ENCODE measurements around the gene AMT.

The AMT gene

GRCh38 chr3:49416867-49417266, 5.4 kb downstream of the AMT start:
- TF ChIP-seq CTCF (conservative IDR thresholded peaks at IDR 0.05; ENCODE audit: low read length) (no peak), EZH2phosphoT487 (IDR thresholded peaks at IDR 0.05; ENCODE audit: borderline replicate concordance) (no peak)
- H3K9me2 ChIP-seq (replicated peaks; ENCODE audit: low read depth, low read length) = no peaks in the 10 kb centered on the region
- H3K9ac ChIP-seq (ENCODE audit: low read depth, low read length, poor library complexity, severe bottlenecking) = peak overlapping the region; percentile 66
- H3K36me3 ChIP-seq (ENCODE audit: insufficient read depth, low read length) = no peaks in the 10 kb centered on the region
- peak overlapping the region; percentile 67 for H3K4me3 ChIP-seq (ENCODE audit: low read length, poor library complexity, severe bottlenecking)
- H2AFZ ChIP-seq (ENCODE audit: low read length) = no peak overlapping the region
- peaks cover 10% of the 10 kb centered on the region for H3F3A ChIP-seq (ENCODE audit: low read depth)
- no peaks in the 10 kb centered on the region for H4K20me1 ChIP-seq (ENCODE audit: insufficient read depth, low read length, poor library complexity, severe bottlenecking)
- H3K4me2 ChIP-seq (ENCODE audit: low read depth, low read length, poor library complexity, severe bottlenecking) = peak overlapping the region; percentile 86
- H3K9me3 ChIP-seq (ENCODE audit: insufficient read depth, low read depth, low read length) = no peaks in the 10 kb centered on the region
- H3K27me3 ChIP-seq (ENCODE audit: insufficient read depth, low read length, poor library complexity, severe bottlenecking) = no peaks in the 10 kb centered on the region
- peaks cover 38% of the 10 kb centered on the region for H3K4me1 ChIP-seq (ENCODE audit: insufficient read depth, low read length, poor library complexity, severe bottlenecking)
- peaks cover 23% of the 10 kb centered on the region for H3K79me2 ChIP-seq (ENCODE audit: insufficient read depth, low read length)

GRCh38 chr3:49415931-49416601, 6.2 kb downstream of the AMT start:
- Histone ChIP-seq H3K4me2 (ENCODE audit: low read depth, low read length, poor library complexity, severe bottlenecking) (peak overlapping the region; percentile 86), H3K4me3 (ENCODE audit: low read length, poor library complexity, severe bottlenecking) (peak overlapping the region; percentile 67), H3K9me3 (ENCODE audit: insufficient read depth, low read depth, low read length) (no peaks in the 10 kb centered on the region), H2AFZ (ENCODE audit: low read length) (no peak overlapping the region), H3F3A (ENCODE audit: low read depth) (peaks cover 10% of the 10 kb centered on the region), H3K4me1 (ENCODE audit: insufficient read depth, low read length, poor library complexity, severe bottlenecking) (peaks cover 38% of the 10 kb centered on the region), H4K20me1 (ENCODE audit: insufficient read depth, low read length, poor library complexity, severe bottlenecking) (peaks cover 3% of the 10 kb centered on the region), H3K36me3 (ENCODE audit: insufficient read depth, low read length) (no peaks in the 10 kb centered on the region), H3K27me3 (ENCODE audit: insufficient read depth, low read length, poor library complexity, severe bottlenecking) (no peaks in the 10 kb centered on the region), H3K9ac (ENCODE audit: low read depth, low read length, poor library complexity, severe bottlenecking) (peak overlapping the region; percentile 66), H3K79me2 (ENCODE audit: insufficient read depth, low read length) (peaks cover 29% of the 10 kb centered on the region), H3K9me2 (replicated peaks; ENCODE audit: low read depth, low read length) (no peaks in the 10 kb centered on the region)
- TF ChIP-seq EZH2phosphoT487 (IDR thresholded peaks at IDR 0.05; ENCODE audit: borderline replicate concordance) = no peak
- no peak for TF ChIP-seq CTCF (conservative IDR thresholded peaks at IDR 0.05; ENCODE audit: low read length)

- Histone ChIP-seq H3K79me2 (ENCODE audit: insufficient read depth, low read length) (peaks cover 43% of the 10 kb centered on the region), H3F3A (ENCODE audit: low read depth) (peaks cover 10% of the 10 kb centered on the region), H3K9me2 (replicated peaks; ENCODE audit: low read depth, low read length) (no peaks in the 10 kb centered on the region), H3K27me3 (ENCODE audit: insufficient read depth, low read length, poor library complexity, severe bottlenecking) (no peaks in the 10 kb centered on the region), H3K36me3 (ENCODE audit: insufficient read depth, low read length) (no peaks in the 10 kb centered on the region), H3K4me3 (ENCODE audit: low read length, poor library complexity, severe bottlenecking) (no peak overlapping the region), H3K4me1 (ENCODE audit: insufficient read depth, low read length, poor library complexity, severe bottlenecking) (peaks cover 51% of the 10 kb centered on the region), H2AFZ (ENCODE audit: low read length) (no peak overlapping the region), H3K4me2 (ENCODE audit: low read depth, low read length, poor library complexity, severe bottlenecking) (peak overlapping the region; percentile 86), H3K9me3 (ENCODE audit: insufficient read depth, low read depth, low read length) (no peaks in the 10 kb centered on the region), H4K20me1 (ENCODE audit: insufficient read depth, low read length, poor library complexity, severe bottlenecking) (peaks cover 16% of the 10 kb centered on the region), H3K9ac (ENCODE audit: low read depth, low read length, poor library complexity, severe bottlenecking) (no peak overlapping the region)
- TF ChIP-seq CTCF (conservative IDR thresholded peaks at IDR 0.05; ENCODE audit: low read length) = no peak
- no peak for TF ChIP-seq EZH2phosphoT487 (IDR thresholded peaks at IDR 0.05; ENCODE audit: borderline replicate concordance)
Measured at GRCh38 chr3:49414753-49415152, 7.5 kb downstream of the AMT start.

Measured in Loucy (cell line).